ENCODE results near the gene FN3KRP.

Gene FN3KRP

GRCh38 chr17:82691714-82692113 is 24.8 kb upstream of the FN3KRP start:
- no peak overlapping the region for H3K27ac ChIP-seq
- TF ChIP-seq ZFX (IDR thresholded peaks at IDR 0.05) (no peak), CTCF (conservative IDR thresholded peaks at IDR 0.05) (no peak)

GRCh38 chr17:82692268-82692667 is 24.2 kb upstream of the FN3KRP start:
- H3K27ac ChIP-seq, result no peak overlapping the region
- no peak for TF ChIP-seq CTCF (conservative IDR thresholded peaks at IDR 0.05)
- TF ChIP-seq ZFX (IDR thresholded peaks at IDR 0.05), result no peak

- no peak for TF ChIP-seq CTCF (conservative IDR thresholded peaks at IDR 0.05)
- TF ChIP-seq ZFX (IDR thresholded peaks at IDR 0.05), result no peak
- no peak overlapping the region for H3K27ac ChIP-seq
These were observed 23.2 kb upstream of the FN3KRP start for GRCh38 chr17:82693168-82693867.

GRCh38 chr17:82694647-82695046 is 21.9 kb upstream of the FN3KRP start:
- TF ChIP-seq CTCF (conservative IDR thresholded peaks at IDR 0.05) (no peak), ZFX (IDR thresholded peaks at IDR 0.05) (no peak)
- no peak overlapping the region for H3K27ac ChIP-seq

GRCh38 chr17:82696259-82696658 is 20.2 kb upstream of the FN3KRP start:
- TF ChIP-seq ZFX (IDR thresholded peaks at IDR 0.05), result no peak
- TF ChIP-seq CTCF (conservative IDR thresholded peaks at IDR 0.05), result no peak
- no peak overlapping the region for H3K27ac ChIP-seq

GRCh38 chr17:82696916-82697807 is 19.3 kb upstream of the FN3KRP start:
- TF ChIP-seq ZFX (IDR thresholded peaks at IDR 0.05) (no peak), CTCF (conservative IDR thresholded peaks at IDR 0.05) (no peak)
- H3K27ac ChIP-seq, result peak overlapping the region; percentile 49; the same call in 1 of the 2 replicates

GRCh38 chr17:82697808-82698064 is 18.8 kb upstream of the FN3KRP start:
- peak overlapping the region; percentile 49 for H3K27ac ChIP-seq
- TF ChIP-seq CTCF (conservative IDR thresholded peaks at IDR 0.05) (no peak), ZFX (IDR thresholded peaks at IDR 0.05) (no peak)

All from C4-2B (cell line).